ENCODE data around the gene NIPAL3. TPM values are rescaled to one million over a fixed set of nuclear protein-coding genes. Genes with fewer than 3 reads are reported as not detected.

NIPAL3 gene
- total RNA-seq, 4 donors from 2014 or later = 34.8 to 55.8 (median 46.8) TPM

GRCh38 chr1:24463776-24464735 is 48.5 kb downstream of the NIPAL3 start:
- in situ Hi-C loops (cut with MboI; ENCODE audit: low pct_ligation_motif_present in 1 of 4, low pct_unique_long_range_greater_than_20kb in 1 of 4, low sequenced_read_pairs in 3 of 4) = no loop called here
- H3K36me3 ChIP-seq = peaks cover 0 to 23% (median 7%) of the 10 kb centered on the region in 4 donors
- WGBS, 2 donors (ENCODE audit: low coverage in 1 of 2) = 79 to 81% methylated on average over 9 to 14 of the region's 14 CpGs

GRCh38 chr1:24465099-24465498 is 49.5 kb downstream of the NIPAL3 start:
- intact Hi-C loops (cut with DNase I; ENCODE audit: low total_unique reads) = no loop called here
- H3K9me3 ChIP-seq = no peaks in the 10 kb centered on the region
- H3K36me3 ChIP-seq = peaks cover 0 to 23% (median 4%) of the 10 kb centered on the region in 4 donors
- H3K27ac ChIP-seq = no peak overlapping the region
- no peak overlapping the region for H3K4me3 ChIP-seq
- H3K4me1 ChIP-seq = no peaks in the 10 kb centered on the region
- DNase-seq = no peak
- in situ Hi-C loops (cut with MboI; ENCODE audit: low pct_ligation_motif_present in 1 of 4, low pct_unique_long_range_greater_than_20kb in 1 of 4, low sequenced_read_pairs in 3 of 4) = no loop called here
- H3K27me3 ChIP-seq = no peaks in the 10 kb centered on the region
- TF ChIP-seq EP300 (IDR thresholded peaks at IDR 0.05; ENCODE audit: low read depth) (no peak), POLR2AphosphoS5 (IDR thresholded peaks at IDR 0.05) (no peak), CTCF (IDR thresholded peaks at IDR 0.05) (no peak), POLR2A (IDR thresholded peaks at IDR 0.05) (no peak)
- 86% methylated on average over 4 of the region's 4 CpGs; no CpG with 5 or more reads in 1 of the 2 donors for whole genome bisulfite sequencing, 2 donors (ENCODE audit: low coverage in 1 of 2)

More at GRCh38 chr1:24463776-24464735, 48.5 kb downstream of the NIPAL3 start:
- no peak for TF ChIP-seq EP300 (IDR thresholded peaks at IDR 0.05; ENCODE audit: low read depth)
- TF ChIP-seq CTCF (IDR thresholded peaks at IDR 0.05) = no peak
- TF ChIP-seq POLR2AphosphoS5 (IDR thresholded peaks at IDR 0.05) = no peak
- no peak for TF ChIP-seq POLR2A (IDR thresholded peaks at IDR 0.05)
- Histone ChIP-seq H3K27ac (no peak overlapping the region), H3K4me1 (no peaks in the 10 kb centered on the region), H3K27me3 (no peaks in the 10 kb centered on the region), H3K9me3 (no peaks in the 10 kb centered on the region), H3K4me3 (no peak overlapping the region)
- intact Hi-C loops (cut with DNase I; ENCODE audit: low total_unique reads) = no loop called here
- DNase-seq = no peak

- H3K4me3 ChIP-seq = no peak overlapping the region
- H3K4me1 ChIP-seq = no peaks in the 10 kb centered on the region
- no peak for DNase-seq
- no peaks in the 10 kb centered on the region for H3K27me3 ChIP-seq
- intact Hi-C loops (cut with DNase I; ENCODE audit: low total_unique reads) = no loop called here
- H3K27ac ChIP-seq = no peak overlapping the region
- H3K36me3 ChIP-seq = peaks cover 0 to 20% (median 2%) of the 10 kb centered on the region in 4 donors
- 73 to 100% methylated on average over 2 of the region's 2 CpGs for WGBS, 2 donors (ENCODE audit: low coverage in 1 of 2)
- in situ Hi-C loops (cut with MboI; ENCODE audit: low pct_ligation_motif_present in 1 of 4, low pct_unique_long_range_greater_than_20kb in 1 of 4, low sequenced_read_pairs in 3 of 4) = no loop called here
- H3K9me3 ChIP-seq = no peaks in the 10 kb centered on the region
- no peak for TF ChIP-seq CTCF (IDR thresholded peaks at IDR 0.05)
- no peak for TF ChIP-seq POLR2A (IDR thresholded peaks at IDR 0.05)
- TF ChIP-seq EP300 (IDR thresholded peaks at IDR 0.05; ENCODE audit: low read depth) = no peak
- TF ChIP-seq POLR2AphosphoS5 (IDR thresholded peaks at IDR 0.05) = no peak
These were observed 50.0 kb downstream of the NIPAL3 start for GRCh38 chr1:24465638-24466037.

GRCh38 chr1:24468685-24469316 is 53.2 kb downstream of the NIPAL3 start:
- no peaks in the 10 kb centered on the region for H3K27me3 ChIP-seq
- DNase-seq = no peak
- WGBS, 2 donors (ENCODE audit: low coverage in 1 of 2) = 93 to 94% methylated on average over 7 to 11 of the region's 11 CpGs
- H3K4me1 ChIP-seq = no peaks in the 10 kb centered on the region
- in situ Hi-C loops (cut with MboI; ENCODE audit: low pct_ligation_motif_present in 1 of 4, low pct_unique_long_range_greater_than_20kb in 1 of 4, low sequenced_read_pairs in 3 of 4) (no loop called here), intact Hi-C loops (cut with DNase I; ENCODE audit: low total_unique reads) (no loop called here)
- H3K27ac ChIP-seq = no peak overlapping the region
- H3K9me3 ChIP-seq = no peaks in the 10 kb centered on the region
- TF ChIP-seq EP300 (IDR thresholded peaks at IDR 0.05; ENCODE audit: low read depth) = no peak
- no peak for TF ChIP-seq POLR2A (IDR thresholded peaks at IDR 0.05)
- TF ChIP-seq CTCF (IDR thresholded peaks at IDR 0.05) = no peak
- no peak for TF ChIP-seq POLR2AphosphoS5 (IDR thresholded peaks at IDR 0.05)
- H3K36me3 ChIP-seq = peaks cover 0 to 10% (median 0%) of the 10 kb centered on the region in 4 donors
- no peak overlapping the region for H3K4me3 ChIP-seq
